ENCODE results near the gene ATG16L1. TPM values are rescaled to one million over a fixed set of nuclear protein-coding genes. Genes with fewer than 3 reads are reported as not detected.

The ATG16L1 gene
- total RNA-seq, 6 experiments from 2014 or later: 14.7 to 20.2 (median 17.9) TPM

- DNase-seq (no peak), ATAC-seq (no peak)
- no peak overlapping the region for H3K4me3 ChIP-seq
- H3K4me1 ChIP-seq: peaks cover 0 to 19% (median 7%) of the 10 kb centered on the region in 4 donors
- WGBS (ENCODE audit: insufficient coverage, low coverage, low lambda C conversion rate, missing lambda C conversion rate): 46% methylated on average over 7 of the region's 7 CpGs
- H3K9me3 ChIP-seq: no peaks in the 10 kb centered on the region
- no peaks in the 10 kb centered on the region for H3K36me3 ChIP-seq
- TF ChIP-seq CTCF (IDR thresholded peaks at IDR 0.05): no peak
- no peak for TF ChIP-seq POLR2A (IDR thresholded peaks at IDR 0.05)
- intact Hi-C loops (cut with DNase I): no loop called here
- H3K27ac ChIP-seq: no peak overlapping the region
- H3K27me3 ChIP-seq: no peaks in the 10 kb centered on the region
Observed at GRCh38 chr2:233248999-233249398, 2.5 kb upstream of the ATG16L1 start.

DNA sequence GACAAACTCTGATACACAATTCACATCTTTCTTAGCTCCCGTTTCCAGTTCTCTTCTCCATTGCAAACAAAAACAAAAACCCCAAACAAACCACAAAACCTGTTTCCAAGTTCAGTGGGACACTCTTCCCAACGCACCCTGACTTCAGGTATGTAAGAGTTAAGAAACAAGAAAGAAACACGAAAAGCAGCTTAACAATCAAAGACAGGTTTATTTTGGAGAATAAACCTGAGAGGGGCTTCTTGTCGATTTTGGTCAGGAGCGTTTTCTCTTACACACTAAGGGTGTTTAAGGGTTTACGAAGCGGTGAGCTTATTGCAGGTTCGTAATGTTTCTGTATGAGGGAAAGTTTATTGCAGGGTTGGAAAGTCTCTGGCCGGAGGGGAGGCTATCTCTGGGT is 905 bp upstream of the ATG16L1 start:
- intact Hi-C loops (cut with DNase I): no loop called here
- no peak overlapping the region for H3K4me3 ChIP-seq
- DNase-seq (no peak), ATAC-seq (no peak)
- no peaks in the 10 kb centered on the region for H3K9me3 ChIP-seq
- H3K27me3 ChIP-seq: no peaks in the 10 kb centered on the region
- H3K27ac ChIP-seq: no peak overlapping the region
- H3K36me3 ChIP-seq: peaks cover 0 to 4% (median 0%) of the 10 kb centered on the region in 4 donors
- TF ChIP-seq CTCF (IDR thresholded peaks at IDR 0.05) (no peak), POLR2A (IDR thresholded peaks at IDR 0.05) (no peak)
- 89% methylated on average over 8 of the region's 9 CpGs for WGBS (ENCODE audit: insufficient coverage, low coverage, low lambda C conversion rate, missing lambda C conversion rate)
- peaks cover 0 to 25% (median 7%) of the 10 kb centered on the region in 4 donors for H3K4me1 ChIP-seq

DNA sequence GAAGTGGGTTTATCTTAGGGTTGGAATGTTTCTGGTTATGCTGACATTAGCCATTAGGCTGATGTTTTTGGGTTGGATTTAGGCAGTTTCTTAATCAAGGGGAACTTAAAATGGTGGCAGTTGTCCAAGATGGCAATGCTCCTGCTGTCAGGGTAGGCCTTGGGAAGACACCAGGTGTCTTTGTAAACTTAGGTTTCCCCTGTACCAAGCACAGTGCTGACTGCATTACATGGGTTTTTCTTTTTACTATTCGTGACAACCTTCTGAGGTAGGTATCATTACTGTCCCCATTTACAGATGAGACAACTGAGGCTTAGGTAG is 528 bp upstream of the ATG16L1 start:
- Histone ChIP-seq H3K4me3 (peak overlapping the region in 2 of 3 donors; percentile 83 to 94), H3K27me3 (no peaks in the 10 kb centered on the region), H3K4me1 (peaks cover 0 to 25% (median 7%) of the 10 kb centered on the region in 4 donors), H3K9me3 (no peaks in the 10 kb centered on the region), H3K36me3 (peaks cover 0 to 7% (median 0%) of the 10 kb centered on the region in 4 donors), H3K27ac (peak overlapping the region; percentile 64 to 85 (median 67))
- intact Hi-C loops (cut with DNase I): no loop called here
- WGBS (ENCODE audit: insufficient coverage, low coverage, low lambda C conversion rate, missing lambda C conversion rate): 50% methylated on average over 1 of the region's 1 CpG
- DNase-seq: no peak
- no peak for ATAC-seq
- no peak for TF ChIP-seq CTCF (IDR thresholded peaks at IDR 0.05)
- TF ChIP-seq POLR2A (IDR thresholded peaks at IDR 0.05): no peak

DNA sequence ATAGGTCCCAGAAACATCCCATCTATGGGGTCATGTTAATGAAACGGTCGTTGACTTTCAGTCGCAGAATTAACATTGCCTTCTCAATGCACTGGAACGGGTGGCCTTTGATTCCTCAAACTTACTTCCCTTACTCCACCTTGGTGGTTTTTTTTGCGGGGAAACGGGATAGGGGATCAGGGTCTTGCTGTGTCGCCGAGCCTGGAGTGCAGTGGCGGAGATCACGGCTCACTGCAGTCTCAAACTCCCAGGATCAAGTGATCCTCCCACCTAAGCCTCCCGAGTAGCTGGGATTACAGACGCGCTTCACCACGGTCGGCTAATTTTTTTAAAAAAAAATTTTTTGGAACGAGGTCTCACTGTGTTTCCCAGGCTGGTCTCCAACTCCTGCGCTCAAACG is 754 bp downstream of the ATG16L1 start:
- H3K4me1 ChIP-seq: peaks cover 0 to 25% (median 7%) of the 10 kb centered on the region in 4 donors
- H3K4me3 ChIP-seq: peak overlapping the region; percentile 83 to 98 (median 94)
- intact Hi-C loops (cut with DNase I): no loop called here
- no peaks in the 10 kb centered on the region for H3K9me3 ChIP-seq
- peaks cover 0 to 20% (median 3%) of the 10 kb centered on the region in 4 donors for H3K36me3 ChIP-seq
- ATAC-seq (no peak), DNase-seq (no peak)
- H3K27ac ChIP-seq: peak overlapping the region in 2 of 3 donors; percentile 85 to 92
- under 1% methylated on average over 18 of the region's 18 CpGs for WGBS (ENCODE audit: insufficient coverage, low coverage, low lambda C conversion rate, missing lambda C conversion rate)
- TF ChIP-seq CTCF (IDR thresholded peaks at IDR 0.05) (no peak), POLR2A (IDR thresholded peaks at IDR 0.05) (no peak)
- H3K27me3 ChIP-seq: no peaks in the 10 kb centered on the region

DNA sequence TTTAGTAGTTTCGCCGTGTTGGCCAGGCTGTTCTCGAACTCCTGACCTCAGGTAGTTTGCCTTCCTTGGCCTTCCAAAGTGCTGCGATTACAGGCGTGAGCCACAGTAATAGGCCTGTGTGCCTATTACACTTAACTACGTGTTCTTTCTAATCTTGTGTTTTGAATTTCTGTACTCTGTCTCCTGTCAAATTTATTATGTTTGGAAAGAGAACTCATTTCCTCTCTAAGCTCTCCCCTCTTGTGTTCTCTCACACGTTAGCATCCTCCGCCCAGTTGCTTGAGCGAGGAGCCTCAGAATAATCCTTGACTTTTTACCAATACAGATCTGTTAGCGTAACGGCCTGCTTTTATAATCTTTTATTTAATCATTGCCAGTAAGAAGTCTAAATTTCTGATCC is 3.7 kb downstream of the ATG16L1 start:
- DNase-seq: no peak
- Histone ChIP-seq H3K36me3 (peaks cover 0 to 30% (median 8%) of the 10 kb centered on the region in 4 donors), H3K4me1 (peaks cover 0 to 25% (median 7%) of the 10 kb centered on the region in 4 donors), H3K4me3 (no peak overlapping the region), H3K9me3 (no peaks in the 10 kb centered on the region), H3K27me3 (no peaks in the 10 kb centered on the region), H3K27ac (no peak overlapping the region)
- no peak for TF ChIP-seq CTCF (IDR thresholded peaks at IDR 0.05)
- intact Hi-C loops (cut with DNase I): no loop called here
- WGBS (ENCODE audit: insufficient coverage, low coverage, low lambda C conversion rate, missing lambda C conversion rate): 63% methylated on average over 9 of the region's 11 CpGs
- no peak for ATAC-seq

Measured in right lobe of liver (tissue), 6 donors.